Ectodermal cell (in vitro differentiated cells): ENCODE measurements around the gene VTI1A.

Experiments
- H3K27ac ChIP-seq: 2 replicates; pipeline ENCODE4 v1.7.0; 2013; ENCODE audit warnings: mild to moderate bottlenecking, low read depth, low read length; ENCODE audit not compliant: insufficient read depth, poor library complexity, severe bottlenecking
- H3K27me3 ChIP-seq: 2 replicates; pipeline ENCODE4 v1.7.0; 2013; ENCODE audit warnings: mild to moderate bottlenecking, low read length; ENCODE audit not compliant: insufficient read depth, control insufficient read depth, poor library complexity, severe bottlenecking
- H3K36me3 ChIP-seq: one replicate; pipeline ENCODE4 v1.7.0; 2013; ENCODE audit warnings: low read length; ENCODE audit not compliant: control insufficient read depth, insufficient read depth
- H3K4me1 ChIP-seq: one replicate; pipeline ENCODE4 v1.7.0; 2013; ENCODE audit warnings: low read length; ENCODE audit not compliant: control insufficient read depth, insufficient read depth
- H3K4me3 ChIP-seq: 2 replicates; pipeline ENCODE4 v1.7.0; 2013; ENCODE audit warnings: low read depth, low read length, control low read depth; ENCODE audit not compliant: insufficient read depth
- H3K9me3 ChIP-seq: 2 replicates; pipeline ENCODE4 v1.7.0; 2013; ENCODE audit warnings: mild to moderate bottlenecking, low read length, moderate library complexity; ENCODE audit not compliant: control insufficient read depth
- WGBS, 2 experiments: methylation state at CpG; one replicate each; pipeline ENCODE4 v1.1.7; 2013; ENCODE audit warnings: missing lambda C conversion rate in 2 of 2; 5-methylcytosine and 5-hydroxymethylcytosine counted together

Gene VTI1A

DNA sequence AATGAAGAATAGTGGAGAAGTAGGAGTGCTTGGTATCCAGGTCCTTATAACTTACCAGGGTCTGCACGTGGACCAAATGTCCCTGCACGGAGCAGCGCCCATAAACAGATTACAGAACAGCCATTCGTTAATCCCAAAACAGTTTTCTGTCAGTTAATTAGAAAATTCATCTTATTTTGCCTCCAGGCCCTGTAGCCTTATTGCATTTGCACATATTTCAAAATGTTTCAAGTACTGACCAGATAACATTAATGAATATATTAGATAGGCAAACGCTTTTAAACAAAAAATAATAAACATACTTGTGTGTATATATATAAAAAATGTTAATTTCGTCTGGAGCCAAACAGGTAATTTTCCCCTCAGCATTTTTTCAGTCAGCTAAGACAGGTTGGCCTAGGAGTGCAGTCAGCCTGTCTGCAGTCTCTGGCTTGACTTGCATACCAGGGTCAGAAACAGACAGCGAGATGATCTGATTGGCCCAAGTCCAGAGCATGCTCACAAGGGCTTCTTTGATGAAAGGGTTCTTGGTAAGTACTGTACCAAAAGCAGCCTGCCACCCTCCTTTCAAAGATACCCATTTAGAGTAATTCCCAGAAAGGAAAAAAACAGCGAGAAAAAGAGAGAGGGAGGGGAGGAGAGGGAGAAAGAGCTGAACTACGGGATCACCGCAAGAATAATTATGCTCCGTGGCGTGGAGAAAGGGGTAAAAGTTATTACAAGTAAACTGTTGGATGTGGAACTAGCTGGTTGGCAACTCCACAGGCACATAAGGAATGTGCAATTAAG is 308.6 kb downstream of the VTI1A start:
- Histone ChIP-seq H3K4me3 (no peak overlapping the region), H3K4me1 (peaks cover 29% of the 10 kb centered on the region), H3K27me3 (no peaks in the 10 kb centered on the region), H3K36me3 (no peaks in the 10 kb centered on the region), H3K27ac (no peak overlapping the region), H3K9me3 (no peaks in the 10 kb centered on the region)
- 91 to 92% methylated on average over 11 of the region's 12 CpGs for WGBS, 2 experiments

GRCh38 chr10:112756235-112756527 is 309.2 kb downstream of the VTI1A start:
- Histone ChIP-seq H3K27ac (no peak overlapping the region), H3K4me3 (no peak overlapping the region), H3K4me1 (peaks cover 29% of the 10 kb centered on the region), H3K36me3 (no peaks in the 10 kb centered on the region), H3K27me3 (no peaks in the 10 kb centered on the region), H3K9me3 (no peaks in the 10 kb centered on the region)
- WGBS, 2 experiments, result 91 to 92% methylated on average over 7 of the region's 7 CpGs

DNA sequence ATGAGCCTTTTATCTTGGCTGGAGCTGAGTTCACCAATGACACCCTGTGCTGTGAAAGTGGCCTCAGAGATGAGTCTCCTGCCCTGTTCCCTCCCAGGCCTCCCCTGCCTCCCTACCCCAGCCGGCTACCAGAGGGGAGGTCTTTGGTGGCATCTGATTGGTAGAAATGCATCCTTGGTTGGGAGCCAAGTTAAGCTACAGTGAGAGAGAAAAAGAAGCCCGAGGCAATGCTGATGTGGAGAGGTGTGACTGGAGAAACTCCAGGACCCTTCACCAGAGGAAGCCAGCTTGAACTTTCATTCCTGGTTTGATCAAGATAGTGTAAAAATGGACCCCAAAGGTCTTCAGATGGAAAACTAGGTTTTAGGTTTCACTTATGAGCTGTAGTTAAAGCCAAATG is 311.9 kb downstream of the VTI1A start:
- Histone ChIP-seq H3K9me3 (no peaks in the 10 kb centered on the region), H3K27ac (no peak overlapping the region), H3K4me1 (peaks cover 24% of the 10 kb centered on the region), H3K36me3 (no peaks in the 10 kb centered on the region), H3K4me3 (no peak overlapping the region), H3K27me3 (no peaks in the 10 kb centered on the region)
- WGBS, 2 experiments, result 73 to 94% methylated on average over 2 of the region's 2 CpGs

DNA sequence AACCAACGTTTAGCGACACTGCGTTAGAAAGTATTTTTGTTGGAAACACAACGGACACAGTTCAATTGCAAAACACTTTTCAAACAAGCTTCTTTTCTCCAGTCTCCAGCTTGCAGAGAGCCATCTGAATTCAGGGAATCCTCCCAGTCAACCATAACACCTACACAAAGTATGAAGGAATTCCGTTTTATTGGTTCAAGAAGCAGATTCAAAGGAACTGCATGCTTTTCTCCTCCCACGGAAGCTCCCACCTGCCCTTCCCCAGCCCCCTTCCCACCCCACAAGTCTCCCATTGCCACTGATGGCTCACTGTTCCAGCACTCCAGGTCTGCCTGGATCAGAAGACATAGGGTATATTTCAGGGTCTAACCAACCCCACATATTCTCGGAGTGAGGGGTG is 312.5 kb downstream of the VTI1A start:
- Histone ChIP-seq H3K27ac (no peak overlapping the region), H3K4me3 (no peak overlapping the region), H3K36me3 (no peaks in the 10 kb centered on the region), H3K9me3 (no peaks in the 10 kb centered on the region), H3K4me1 (peaks cover 20% of the 10 kb centered on the region), H3K27me3 (no peaks in the 10 kb centered on the region)
- 88 to 89% methylated on average over 6 of the region's 7 CpGs for WGBS, 2 experiments

GRCh38 chr10:112761256-112761655 is 314.2 kb downstream of the VTI1A start:
- Histone ChIP-seq H3K36me3 (no peaks in the 10 kb centered on the region), H3K27me3 (no peaks in the 10 kb centered on the region), H3K27ac (no peak overlapping the region), H3K9me3 (no peaks in the 10 kb centered on the region), H3K4me3 (no peak overlapping the region), H3K4me1 (peaks cover 4% of the 10 kb centered on the region)
- WGBS, 2 experiments, result 93 to 94% methylated on average over 2 to 3 of the region's 3 CpGs

DNA sequence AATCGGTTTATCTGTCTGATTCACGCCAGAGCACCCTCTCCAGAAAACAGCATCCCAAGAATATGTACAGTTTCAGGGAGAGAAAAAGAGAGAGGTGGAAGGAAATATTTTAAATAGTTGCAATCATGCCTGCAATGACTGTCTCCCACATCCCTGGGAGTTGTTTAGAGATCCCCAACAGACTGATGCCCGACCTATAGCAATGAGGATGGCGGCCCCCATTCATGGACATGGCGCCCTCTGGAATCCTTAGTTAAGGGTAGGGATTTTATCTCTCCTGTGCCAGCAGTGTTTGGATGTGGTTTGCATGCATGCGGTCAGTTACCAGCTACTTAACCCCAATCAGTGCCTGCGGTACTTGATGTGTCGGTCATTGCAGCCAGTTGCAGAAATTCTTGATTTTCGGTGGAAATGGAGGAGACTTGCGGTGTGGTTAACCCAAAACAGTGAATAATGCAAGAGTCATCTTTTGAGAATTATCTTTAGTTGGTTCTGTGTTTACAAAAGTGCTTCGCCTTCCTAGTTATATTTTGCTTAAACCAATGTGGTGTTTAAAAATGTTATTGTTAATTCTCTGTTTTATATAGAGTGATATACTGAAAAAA is 317.0 kb downstream of the VTI1A start:
- WGBS, 2 experiments, result 95 to 96% methylated on average over 10 to 11 of the region's 11 CpGs
- Histone ChIP-seq H3K36me3 (no peaks in the 10 kb centered on the region), H3K27ac (no peak overlapping the region), H3K27me3 (no peaks in the 10 kb centered on the region), H3K4me3 (no peak overlapping the region), H3K9me3 (no peaks in the 10 kb centered on the region), H3K4me1 (peaks cover 9% of the 10 kb centered on the region)

DNA sequence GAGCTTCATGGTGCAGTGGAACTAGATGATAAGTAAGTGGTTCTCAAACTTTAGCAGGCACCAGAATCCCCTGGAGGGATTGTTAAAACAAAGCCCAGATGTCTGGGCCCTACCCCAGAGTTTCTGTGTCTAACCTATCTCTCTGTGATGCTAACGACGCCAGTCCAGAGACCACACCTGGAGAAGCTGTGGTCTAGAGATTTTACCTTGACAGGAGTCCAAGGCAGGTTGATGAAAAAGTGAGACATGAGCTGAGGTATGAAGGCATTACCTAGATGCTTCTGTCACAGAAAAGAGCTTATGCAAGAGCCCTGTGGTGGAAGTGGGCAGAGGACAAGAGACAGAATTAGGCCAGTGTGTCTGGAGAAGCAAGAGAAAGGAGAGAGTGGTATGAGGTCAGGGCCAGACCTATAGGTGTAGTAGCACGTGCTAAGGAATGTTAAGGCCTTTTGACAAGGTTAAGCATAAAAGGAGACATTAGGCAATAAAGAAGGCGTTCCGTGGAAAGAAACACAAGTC is 318.8 kb downstream of the VTI1A start:
- H3K27ac ChIP-seq, result no peak overlapping the region
- no peaks in the 10 kb centered on the region for H3K27me3 ChIP-seq
- 94 to 95% methylated on average over 5 of the region's 5 CpGs for WGBS, 2 experiments
- no peaks in the 10 kb centered on the region for H3K9me3 ChIP-seq
- H3K4me3 ChIP-seq, result no peak overlapping the region
- H3K4me1 ChIP-seq, result peaks cover 5% of the 10 kb centered on the region
- H3K36me3 ChIP-seq, result no peaks in the 10 kb centered on the region

- Histone ChIP-seq H3K4me3 (no peak overlapping the region), H3K4me1 (peaks cover 5% of the 10 kb centered on the region), H3K36me3 (no peaks in the 10 kb centered on the region), H3K27ac (no peak overlapping the region), H3K27me3 (no peaks in the 10 kb centered on the region), H3K9me3 (no peaks in the 10 kb centered on the region)
- 90 to 100% methylated on average over 1 to 2 of the region's 2 CpGs for WGBS, 2 experiments
These were observed 319.6 kb downstream of the VTI1A start for GRCh38 chr10:112766636-112767035.

DNA sequence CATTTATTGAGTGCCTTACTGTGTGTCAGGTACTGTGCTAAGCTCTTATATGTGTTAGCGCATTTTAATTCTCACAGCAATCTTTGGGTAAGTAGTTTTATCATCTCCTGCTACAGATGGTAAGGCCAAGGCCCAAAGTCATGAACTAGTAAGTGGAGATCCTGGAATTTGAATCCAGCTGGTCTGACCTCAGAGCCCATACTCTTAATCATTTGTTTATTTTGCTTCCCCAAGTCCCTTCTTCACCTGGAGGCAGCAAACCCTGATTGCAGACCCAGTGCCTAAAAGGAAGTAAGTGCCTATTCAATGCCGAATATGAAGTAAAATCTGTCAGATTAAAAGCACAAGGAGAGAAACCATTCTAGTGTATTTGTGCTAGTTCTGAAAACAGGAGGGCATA is 320.1 kb downstream of the VTI1A start:
- Histone ChIP-seq H3K9me3 (no peaks in the 10 kb centered on the region), H3K27ac (no peak overlapping the region), H3K4me1 (peaks cover 5% of the 10 kb centered on the region), H3K36me3 (no peaks in the 10 kb centered on the region), H3K27me3 (no peaks in the 10 kb centered on the region), H3K4me3 (no peak overlapping the region)
- WGBS, 2 experiments, result 93 to 96% methylated on average over 2 of the region's 2 CpGs

- no peak overlapping the region for H3K4me3 ChIP-seq
- no peaks in the 10 kb centered on the region for H3K36me3 ChIP-seq
- no peaks in the 10 kb centered on the region for H3K27me3 ChIP-seq
- WGBS, 2 experiments, result 77% methylated on average over 7 of the region's 7 CpGs
- no peak overlapping the region for H3K27ac ChIP-seq
- H3K4me1 ChIP-seq, result peaks cover 5% of the 10 kb centered on the region
- no peaks in the 10 kb centered on the region for H3K9me3 ChIP-seq
These were observed 321.1 kb downstream of the VTI1A start for GRCh38 chr10:112768121-112768520.
